HG03442 (cell line): Measurements from ENCODE around the gene ERC2.

Experiments
- ATAC-seq: cut with Tn5 transposase; IDR thresholded peaks from one replicate; pipeline ENCODE4 v1.9.1; 2021; ENCODE audit warnings: mild to moderate bottlenecking, moderate library complexity; ENCODE audit not compliant: unreplicated experiment

ERC2 gene

GRCh38 chr3:55899887-55900286 lies 568.4 kb downstream of the ERC2 start:
- ATAC-seq = no peak

- ATAC-seq = no peak
Measured at GRCh38 chr3:55897573-55898224, 570.6 kb downstream of the ERC2 start.

GRCh38 chr3:55895897-55896566 lies 572.2 kb downstream of the ERC2 start:
- ATAC-seq = no peak

GRCh38 chr3:55894605-55895004 lies 573.7 kb downstream of the ERC2 start:
- no peak for ATAC-seq

GRCh38 chr3:55893045-55893664 lies 575.1 kb downstream of the ERC2 start:
- no peak for ATAC-seq

GRCh38 chr3:55891106-55891505 lies 577.2 kb downstream of the ERC2 start:
- no peak for ATAC-seq

GRCh38 chr3:55888282-55888885 lies 579.9 kb downstream of the ERC2 start:
- no peak for ATAC-seq

GRCh38 chr3:55885721-55886120 lies 582.5 kb downstream of the ERC2 start:
- ATAC-seq = no peak

- no peak for ATAC-seq
Measured at GRCh38 chr3:55884491-55885285, 583.6 kb downstream of the ERC2 start.

GRCh38 chr3:55884066-55884465 lies 584.2 kb downstream of the ERC2 start:
- no peak for ATAC-seq

- no peak for ATAC-seq
Measured at GRCh38 chr3:55882006-55882405, 586.3 kb downstream of the ERC2 start.

GRCh38 chr3:55880357-55880756 lies 587.9 kb downstream of the ERC2 start:
- no peak for ATAC-seq

- ATAC-seq = no peak
Measured at GRCh38 chr3:55879901-55880331, 588.4 kb downstream of the ERC2 start.

GRCh38 chr3:55877703-55878102 lies 590.6 kb downstream of the ERC2 start:
- no peak for ATAC-seq

- ATAC-seq = no peak
Measured at GRCh38 chr3:55876560-55876959, 591.7 kb downstream of the ERC2 start.

- no peak for ATAC-seq
Measured at GRCh38 chr3:55875113-55875512, 593.2 kb downstream of the ERC2 start.

- ATAC-seq = no peak
Measured at GRCh38 chr3:55873523-55874254, 594.6 kb downstream of the ERC2 start.

GRCh38 chr3:55870594-55870993 lies 597.7 kb downstream of the ERC2 start:
- no peak for ATAC-seq

GRCh38 chr3:55868347-55868746 lies 599.9 kb downstream of the ERC2 start:
- ATAC-seq = no peak

- ATAC-seq = no peak
Measured at GRCh38 chr3:55863028-55863427, 605.2 kb downstream of the ERC2 start.
